Measurements from ENCODE around the gene SLC25A21. TPM values are rescaled to one million over a fixed set of nuclear protein-coding genes. Genes with fewer than 3 reads are reported as not detected.

Gene SLC25A21
- total and polyA plus RNA-seq, 7 experiments from 2014 or later, result not detected

- Histone ChIP-seq H3K27me3 (ENCODE audit: control insufficient read depth in 2 of 2, insufficient read depth in 2 of 2, low read length in 2 of 2) (no peaks in the 10 kb centered on the region), H3K4me3 (ENCODE audit: low read length) (no peak overlapping the region), H3K36me3 (ENCODE audit: control insufficient read depth in 2 of 3, insufficient read depth in 3 of 3, low read length in 3 of 3) (no peaks in the 10 kb centered on the region), H3K9me3 (ENCODE audit: control insufficient read depth in 2 of 3, low read length in 3 of 3) (no peaks in the 10 kb centered on the region), H3K27ac (ENCODE audit: low read depth, low read length) (no peak overlapping the region), H3K4me1 (ENCODE audit: control insufficient read depth in 2 of 2, insufficient read depth in 2 of 2, low read length in 2 of 2) (no peaks in the 10 kb centered on the region)
- ChIA-PET CTCF (no interaction called here), POLR2A (no interaction called here)
- ATAC-seq, result no peak
- intact Hi-C loops (cut with micrococcal nuclease), result no loop called here
- H3K36me3 Mint-ChIP-seq, result no peaks in the 10 kb centered on the region
- H3K4me3 Mint-ChIP-seq, result no peak overlapping the region
- no peaks in the 10 kb centered on the region for H3K27me3 Mint-ChIP-seq
- no peak for DNase-seq
- H3K4me1 Mint-ChIP-seq, result no peaks in the 10 kb centered on the region
- H3K27ac Mint-ChIP-seq, result no peak overlapping the region
- H3K9me3 Mint-ChIP-seq, result peaks cover 0 to 17% (median 4%) of the 10 kb centered on the region in 11 donors
Observed at GRCh38 chr14:37054869-37055268, 117.5 kb downstream of the SLC25A21 start.

- Histone ChIP-seq H3K27ac (ENCODE audit: low read depth, low read length) (no peak overlapping the region), H3K4me1 (ENCODE audit: control insufficient read depth in 2 of 2, insufficient read depth in 2 of 2, low read length in 2 of 2) (no peaks in the 10 kb centered on the region), H3K36me3 (ENCODE audit: control insufficient read depth in 2 of 3, insufficient read depth in 3 of 3, low read length in 3 of 3) (no peaks in the 10 kb centered on the region), H3K27me3 (ENCODE audit: control insufficient read depth in 2 of 2, insufficient read depth in 2 of 2, low read length in 2 of 2) (no peaks in the 10 kb centered on the region), H3K9me3 (ENCODE audit: control insufficient read depth in 2 of 3, low read length in 3 of 3) (no peaks in the 10 kb centered on the region), H3K4me3 (ENCODE audit: low read length) (no peak overlapping the region)
- Mint-ChIP-seq H3K27ac (no peak overlapping the region), H3K4me3 (no peak overlapping the region), H3K27me3 (no peaks in the 10 kb centered on the region), H3K36me3 (no peaks in the 10 kb centered on the region), H3K9me3 (peaks cover 0 to 17% (median 5%) of the 10 kb centered on the region in 11 donors), H3K4me1 (no peaks in the 10 kb centered on the region)
- no peak for ATAC-seq
- ChIA-PET POLR2A (no interaction called here), CTCF (no interaction called here)
- no peak for DNase-seq
- intact Hi-C loops (cut with micrococcal nuclease), result no loop called here
Observed at GRCh38 chr14:37054144-37054543, 118.3 kb downstream of the SLC25A21 start.

- ATAC-seq (no peak), DNase-seq (no peak)
- no peaks in the 10 kb centered on the region for H3K36me3 Mint-ChIP-seq
- no peaks in the 10 kb centered on the region for H3K4me1 Mint-ChIP-seq
- Histone ChIP-seq H3K27ac (ENCODE audit: low read depth, low read length) (no peak overlapping the region), H3K36me3 (ENCODE audit: control insufficient read depth in 2 of 3, insufficient read depth in 3 of 3, low read length in 3 of 3) (no peaks in the 10 kb centered on the region), H3K9me3 (ENCODE audit: control insufficient read depth in 2 of 3, low read length in 3 of 3) (no peaks in the 10 kb centered on the region), H3K4me3 (ENCODE audit: low read length) (no peak overlapping the region), H3K4me1 (ENCODE audit: control insufficient read depth in 2 of 2, insufficient read depth in 2 of 2, low read length in 2 of 2) (no peaks in the 10 kb centered on the region), H3K27me3 (ENCODE audit: control insufficient read depth in 2 of 2, insufficient read depth in 2 of 2, low read length in 2 of 2) (no peaks in the 10 kb centered on the region)
- no peak overlapping the region for H3K27ac Mint-ChIP-seq
- POLR2A ChIA-PET, result no interaction called here
- peaks cover 0 to 3% (median 0%) of the 10 kb centered on the region in 5 donors for H3K27me3 Mint-ChIP-seq
- intact Hi-C loops (cut with micrococcal nuclease), result no loop called here
- CTCF ChIA-PET, result no interaction called here
- peaks cover 0 to 21% (median 6%) of the 10 kb centered on the region in 11 donors for H3K9me3 Mint-ChIP-seq
- no peak overlapping the region for H3K4me3 Mint-ChIP-seq
Observed at GRCh38 chr14:37051680-37052079, 120.7 kb downstream of the SLC25A21 start.

GRCh38 chr14:37051153-37051552 is 121.3 kb downstream of the SLC25A21 start:
- H3K9me3 Mint-ChIP-seq, result peaks cover 0 to 19% (median 4%) of the 10 kb centered on the region in 11 donors
- no peak overlapping the region for H3K27ac ChIP-seq (ENCODE audit: low read depth, low read length)
- H3K36me3 ChIP-seq (ENCODE audit: control insufficient read depth in 2 of 3, insufficient read depth in 3 of 3, low read length in 3 of 3), result no peaks in the 10 kb centered on the region
- no peaks in the 10 kb centered on the region for H3K4me1 Mint-ChIP-seq
- no peaks in the 10 kb centered on the region for H3K36me3 Mint-ChIP-seq
- H3K9me3 ChIP-seq (ENCODE audit: control insufficient read depth in 2 of 3, low read length in 3 of 3), result no peaks in the 10 kb centered on the region
- no peak overlapping the region for H3K4me3 Mint-ChIP-seq
- H3K4me3 ChIP-seq (ENCODE audit: low read length), result no peak overlapping the region
- no peaks in the 10 kb centered on the region for H3K4me1 ChIP-seq (ENCODE audit: control insufficient read depth in 2 of 2, insufficient read depth in 2 of 2, low read length in 2 of 2)
- DNase-seq (no peak), ATAC-seq (no peak)
- POLR2A ChIA-PET, result no interaction called here
- peaks cover 0 to 3% (median 0%) of the 10 kb centered on the region in 5 donors for H3K27me3 Mint-ChIP-seq
- no peaks in the 10 kb centered on the region for H3K27me3 ChIP-seq (ENCODE audit: control insufficient read depth in 2 of 2, insufficient read depth in 2 of 2, low read length in 2 of 2)
- CTCF ChIA-PET, result no interaction called here
- H3K27ac Mint-ChIP-seq, result no peak overlapping the region
- intact Hi-C loops (cut with micrococcal nuclease), result no loop called here

- Histone ChIP-seq H3K9me3 (ENCODE audit: control insufficient read depth in 2 of 3, low read length in 3 of 3) (no peaks in the 10 kb centered on the region), H3K4me3 (ENCODE audit: low read length) (no peak overlapping the region), H3K36me3 (ENCODE audit: control insufficient read depth in 2 of 3, insufficient read depth in 3 of 3, low read length in 3 of 3) (no peaks in the 10 kb centered on the region), H3K27me3 (ENCODE audit: control insufficient read depth in 2 of 2, insufficient read depth in 2 of 2, low read length in 2 of 2) (no peaks in the 10 kb centered on the region), H3K4me1 (ENCODE audit: control insufficient read depth in 2 of 2, insufficient read depth in 2 of 2, low read length in 2 of 2) (no peaks in the 10 kb centered on the region), H3K27ac (ENCODE audit: low read depth, low read length) (no peak overlapping the region)
- intact Hi-C loops (cut with micrococcal nuclease), result no loop called here
- POLR2A ChIA-PET, result no interaction called here
- CTCF ChIA-PET, result no interaction called here
- DNase-seq (no peak), ATAC-seq (no peak)
- Mint-ChIP-seq H3K36me3 (no peaks in the 10 kb centered on the region), H3K27me3 (peaks cover 0 to 3% (median 0%) of the 10 kb centered on the region in 5 donors), H3K4me1 (no peaks in the 10 kb centered on the region), H3K9me3 (peaks cover 0 to 21% (median 0%) of the 10 kb centered on the region in 11 donors), H3K27ac (no peak overlapping the region), H3K4me3 (no peak overlapping the region)
Observed at GRCh38 chr14:37048666-37049071, 123.7 kb downstream of the SLC25A21 start.

GRCh38 chr14:37047996-37048395 is 124.4 kb downstream of the SLC25A21 start:
- ChIA-PET POLR2A (no interaction called here), CTCF (no interaction called here)
- Mint-ChIP-seq H3K4me3 (no peak overlapping the region), H3K27me3 (peaks cover 0 to 3% (median 0%) of the 10 kb centered on the region in 5 donors), H3K9me3 (peaks cover 0 to 23% (median 3%) of the 10 kb centered on the region in 11 donors), H3K36me3 (no peaks in the 10 kb centered on the region), H3K4me1 (no peaks in the 10 kb centered on the region), H3K27ac (no peak overlapping the region)
- DNase-seq (no peak), ATAC-seq (no peak)
- Histone ChIP-seq H3K9me3 (ENCODE audit: control insufficient read depth in 2 of 3, low read length in 3 of 3) (no peaks in the 10 kb centered on the region), H3K4me1 (ENCODE audit: control insufficient read depth in 2 of 2, insufficient read depth in 2 of 2, low read length in 2 of 2) (no peaks in the 10 kb centered on the region), H3K4me3 (ENCODE audit: low read length) (no peak overlapping the region), H3K27me3 (ENCODE audit: control insufficient read depth in 2 of 2, insufficient read depth in 2 of 2, low read length in 2 of 2) (no peaks in the 10 kb centered on the region), H3K36me3 (ENCODE audit: control insufficient read depth in 2 of 3, insufficient read depth in 3 of 3, low read length in 3 of 3) (no peaks in the 10 kb centered on the region), H3K27ac (ENCODE audit: low read depth, low read length) (no peak overlapping the region)
- intact Hi-C loops (cut with micrococcal nuclease), result no loop called here

- H3K27ac Mint-ChIP-seq, result no peak overlapping the region
- intact Hi-C loops (cut with micrococcal nuclease), result no loop called here
- DNase-seq, result no peak
- no peak overlapping the region for H3K4me3 ChIP-seq (ENCODE audit: low read length)
- no peak for ATAC-seq
- H3K27ac ChIP-seq (ENCODE audit: low read depth, low read length), result no peak overlapping the region
- no peaks in the 10 kb centered on the region for H3K36me3 ChIP-seq (ENCODE audit: control insufficient read depth in 2 of 3, insufficient read depth in 3 of 3, low read length in 3 of 3)
- POLR2A ChIA-PET, result no interaction called here
- H3K9me3 ChIP-seq (ENCODE audit: control insufficient read depth in 2 of 3, low read length in 3 of 3), result no peaks in the 10 kb centered on the region
- peaks cover 0 to 3% (median 0%) of the 10 kb centered on the region in 5 donors for H3K27me3 Mint-ChIP-seq
- H3K9me3 Mint-ChIP-seq, result peaks cover 0 to 25% (median 3%) of the 10 kb centered on the region in 11 donors
- no peaks in the 10 kb centered on the region for H3K36me3 Mint-ChIP-seq
- CTCF ChIA-PET, result no interaction called here
- no peak overlapping the region for H3K4me3 Mint-ChIP-seq
- no peaks in the 10 kb centered on the region for H3K27me3 ChIP-seq (ENCODE audit: control insufficient read depth in 2 of 2, insufficient read depth in 2 of 2, low read length in 2 of 2)
- no peaks in the 10 kb centered on the region for H3K4me1 Mint-ChIP-seq
- H3K4me1 ChIP-seq (ENCODE audit: control insufficient read depth in 2 of 2, insufficient read depth in 2 of 2, low read length in 2 of 2), result no peaks in the 10 kb centered on the region
Observed at GRCh38 chr14:37047226-37047625, 125.2 kb downstream of the SLC25A21 start.

All from naive thymus-derived CD4-positive, alpha-beta T cell (primary cell).